DLD1 (cell line): ENCODE measurements around the gene TSSK6.

Experiments
- in situ Hi-C: cut with HindIII; loops from 2 replicates; pipeline ENCODE4 v1.10.0; 2017; ENCODE audit warnings: low sequenced_read_pairs

Gene TSSK6

DNA sequence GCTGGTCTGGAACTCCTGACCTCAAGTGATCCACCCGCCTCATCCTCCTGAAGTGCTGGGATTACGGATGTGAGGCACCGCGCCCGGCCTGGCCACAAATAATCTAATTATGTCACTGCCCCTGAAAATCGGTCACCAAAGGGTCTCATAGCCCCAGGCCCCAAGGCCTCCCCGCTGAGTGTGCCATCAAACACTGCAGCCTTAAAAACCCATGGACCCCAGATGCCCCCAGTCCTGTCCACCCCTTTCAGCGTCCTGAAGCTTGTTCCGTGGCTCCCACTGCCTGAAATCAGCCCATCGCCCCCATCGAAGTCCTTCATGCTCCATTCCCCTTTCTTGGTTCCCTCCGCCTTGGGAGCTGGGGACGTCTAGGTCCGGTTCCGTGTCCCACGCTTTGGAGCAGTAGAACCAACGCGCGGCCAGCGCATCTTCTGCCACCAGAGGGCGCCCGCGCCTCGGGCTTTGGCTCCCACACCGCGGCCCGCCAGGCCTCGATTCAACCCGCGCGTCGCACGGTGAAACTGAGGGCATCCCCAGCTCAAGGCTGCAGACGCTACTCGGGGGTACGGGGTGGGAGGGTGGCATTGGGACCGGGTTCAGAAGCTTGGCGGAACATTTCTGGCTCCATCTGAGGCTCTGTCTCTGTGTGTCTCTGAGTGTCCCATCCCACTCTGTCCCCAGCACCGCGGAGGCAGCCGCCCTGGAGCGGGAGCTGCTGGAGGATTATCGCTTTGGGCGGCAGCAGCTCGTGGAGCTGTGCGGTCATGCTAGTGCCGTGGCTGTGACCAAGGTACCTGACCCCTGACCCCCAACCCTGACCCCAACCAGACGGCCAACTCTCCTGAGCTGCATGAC is 16.8 kb upstream of the TSSK6 start:
- in situ Hi-C loops, result no loop called here

DNA sequence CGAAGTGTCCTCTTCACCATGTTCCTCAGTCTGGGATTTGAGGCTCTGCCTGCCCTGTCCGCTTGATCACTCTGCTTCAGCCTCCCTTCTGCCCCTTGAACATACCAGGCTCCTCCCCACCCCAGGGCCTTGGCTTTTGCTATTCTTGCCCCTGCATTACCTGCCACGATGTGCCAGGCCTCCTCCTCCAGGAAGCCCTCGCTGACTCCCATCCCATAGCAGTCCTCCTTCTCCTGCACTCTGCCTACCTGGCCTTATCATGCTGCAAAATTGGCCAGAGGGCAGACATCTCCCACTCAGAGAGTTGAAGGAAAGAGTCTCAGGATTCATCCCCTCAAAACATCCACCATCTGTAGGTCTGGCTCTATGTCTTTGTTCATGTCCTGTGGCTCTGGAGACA is 15.5 kb upstream of the TSSK6 start:
- in situ Hi-C loops, result no loop called here

DNA sequence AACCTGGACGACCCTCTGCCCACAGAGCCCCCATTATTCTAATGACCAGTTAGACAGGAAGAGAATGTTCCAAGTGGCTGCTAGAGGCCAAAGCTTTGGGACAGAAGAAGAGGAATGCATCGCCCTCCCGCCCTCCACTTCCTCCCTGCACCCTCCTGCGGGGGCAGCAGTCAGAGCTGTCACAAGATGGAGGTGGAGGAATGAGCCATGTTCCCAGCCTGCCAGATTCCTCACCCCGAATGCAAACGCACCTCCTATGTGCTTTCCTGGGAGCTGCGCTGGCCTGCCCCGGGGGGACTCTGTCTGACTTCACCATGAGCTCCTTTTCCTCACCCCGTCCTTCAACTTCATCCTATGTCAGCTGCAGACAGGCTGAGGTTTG is 15.1 kb upstream of the TSSK6 start:
- in situ Hi-C loops, result no loop called here

DNA sequence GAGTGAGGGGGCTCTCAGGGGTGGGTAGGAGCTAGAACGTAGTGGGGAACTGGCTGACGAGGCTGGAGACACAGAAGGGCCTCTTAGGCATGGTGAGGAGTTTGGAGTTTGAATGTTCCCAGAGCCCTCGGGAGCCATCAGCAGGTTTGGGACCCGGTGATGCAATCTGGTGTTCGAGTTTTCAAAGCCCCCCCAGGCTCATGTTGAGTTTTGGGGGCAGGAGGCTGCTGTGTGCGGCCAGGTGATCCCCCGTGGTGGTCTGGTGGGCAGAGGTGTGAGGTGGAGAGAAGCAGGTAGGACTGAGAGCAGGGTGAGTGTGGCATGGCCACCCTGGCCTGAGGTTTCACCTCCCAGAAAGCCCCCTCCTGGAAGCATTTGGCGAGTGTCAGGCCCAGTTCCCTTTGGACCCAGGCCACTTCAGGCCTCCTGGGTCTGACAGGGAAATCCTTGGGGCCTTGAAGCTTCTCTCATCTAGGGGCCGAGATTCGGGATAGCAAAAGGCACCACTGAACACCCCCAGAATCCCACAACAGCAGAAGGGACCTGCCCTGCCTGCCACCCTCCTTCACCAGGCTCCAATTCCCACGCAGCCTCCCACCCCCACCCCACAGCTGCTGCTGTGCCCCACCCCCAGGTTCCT is 14.6 kb upstream of the TSSK6 start:
- in situ Hi-C loops, result no loop called here

DNA sequence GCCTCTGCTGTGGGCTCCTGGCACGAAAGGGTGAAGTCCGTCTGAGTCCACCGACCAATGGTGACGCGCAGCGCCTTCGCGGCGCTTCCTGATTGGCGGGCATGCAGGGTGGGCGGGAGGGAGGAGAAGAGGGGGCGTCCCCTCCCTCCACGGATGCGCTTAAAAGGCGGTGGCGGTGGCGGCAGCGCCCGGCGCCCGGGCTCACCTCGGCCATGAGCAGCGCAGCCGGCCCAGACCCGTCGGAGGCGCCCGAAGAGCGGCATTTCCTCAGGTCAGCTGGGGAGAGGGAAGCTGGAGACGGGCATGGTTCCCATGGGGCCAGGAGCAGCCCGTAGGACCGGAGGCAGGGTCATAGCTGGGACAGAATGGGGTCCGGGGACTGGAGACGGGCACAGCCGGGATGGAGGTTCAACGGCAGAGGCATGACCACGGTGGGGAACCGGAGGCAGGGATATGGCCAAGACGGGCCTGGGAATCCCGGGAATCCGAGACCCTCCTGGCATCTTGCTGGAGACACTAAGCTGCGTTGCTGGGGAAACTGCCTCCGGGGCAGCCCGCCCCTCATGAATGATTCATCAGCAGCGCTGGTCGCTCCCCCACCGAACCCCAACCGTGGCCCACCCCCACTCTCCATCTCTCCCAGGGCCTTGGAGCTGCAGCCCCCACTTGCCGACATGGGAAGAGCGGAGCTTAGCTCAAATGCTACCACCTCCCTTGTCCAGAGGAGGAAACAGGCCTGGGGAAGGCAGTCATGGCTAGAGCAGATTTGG is 13.6 kb upstream of the TSSK6 start, which contains the start of gene YJEFN3:
Gene YJEFN3, plus strand, starts transcription at position 191 of the 770 bp plus-strand sequence. Its CDS starts 22 bp downstream, at position 213.
- in situ Hi-C loops, result no loop called here

DNA sequence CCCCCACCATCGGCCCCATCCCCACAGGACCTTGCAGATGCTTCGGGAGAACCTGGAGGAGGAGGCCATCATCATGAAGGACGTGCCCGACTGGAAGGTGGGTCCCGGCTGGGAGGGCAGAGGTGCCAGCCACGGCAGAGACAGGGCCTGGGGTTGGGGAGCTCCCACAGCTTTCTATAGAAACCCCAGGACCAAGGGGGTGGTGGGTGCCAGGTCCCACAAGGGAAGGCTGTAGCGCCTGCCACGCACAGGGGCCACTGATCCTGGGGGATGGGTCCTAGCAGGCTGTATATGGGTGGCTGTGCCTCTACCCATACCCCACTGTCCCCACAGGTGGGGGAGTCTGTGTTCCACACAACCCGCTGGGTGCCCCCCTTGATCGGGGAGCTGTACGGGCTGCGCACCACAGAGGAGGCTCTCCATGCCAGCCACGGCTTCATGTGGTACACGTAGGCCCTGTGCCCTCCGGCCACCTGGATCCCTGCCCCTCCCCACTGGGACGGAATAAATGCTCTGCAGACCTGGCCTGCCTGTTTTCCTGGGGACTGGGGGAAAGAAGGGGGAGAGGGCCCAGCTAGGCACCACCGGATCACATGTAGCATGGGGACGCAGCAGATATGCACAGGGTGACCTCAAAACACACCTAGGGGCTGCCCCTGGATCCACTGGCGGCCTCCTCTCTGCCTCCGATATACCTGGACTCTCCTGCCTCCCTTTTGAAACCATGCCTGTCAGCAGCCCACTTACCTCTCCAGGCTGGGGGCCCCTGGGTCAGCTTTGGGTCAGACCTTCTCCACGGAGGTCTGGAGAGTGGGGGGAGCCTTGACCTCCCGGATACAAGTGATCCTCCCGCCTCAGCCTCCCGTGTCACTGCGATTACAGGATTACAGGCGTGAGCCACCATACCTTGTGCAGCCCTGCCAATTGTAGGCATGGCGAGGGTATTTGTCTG is 12.6 kb upstream of the TSSK6 start:
- in situ Hi-C loops, result no loop called here

DNA sequence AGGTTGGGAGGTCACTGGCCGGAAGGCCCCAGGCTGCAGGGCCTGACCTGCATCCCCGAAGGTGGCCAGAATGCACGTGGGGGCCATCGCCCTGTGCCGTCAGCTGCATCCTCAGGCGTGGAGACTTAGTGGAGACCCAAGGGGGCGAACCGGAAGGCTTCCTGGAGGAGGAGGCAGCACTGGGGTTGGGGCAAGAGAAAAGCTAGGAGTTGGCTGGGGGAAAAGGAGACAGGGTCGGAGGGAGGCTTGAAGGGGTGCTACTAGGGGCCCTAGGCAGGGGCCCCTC is 12.0 kb upstream of the TSSK6 start:
- in situ Hi-C loops, result no loop called here

DNA sequence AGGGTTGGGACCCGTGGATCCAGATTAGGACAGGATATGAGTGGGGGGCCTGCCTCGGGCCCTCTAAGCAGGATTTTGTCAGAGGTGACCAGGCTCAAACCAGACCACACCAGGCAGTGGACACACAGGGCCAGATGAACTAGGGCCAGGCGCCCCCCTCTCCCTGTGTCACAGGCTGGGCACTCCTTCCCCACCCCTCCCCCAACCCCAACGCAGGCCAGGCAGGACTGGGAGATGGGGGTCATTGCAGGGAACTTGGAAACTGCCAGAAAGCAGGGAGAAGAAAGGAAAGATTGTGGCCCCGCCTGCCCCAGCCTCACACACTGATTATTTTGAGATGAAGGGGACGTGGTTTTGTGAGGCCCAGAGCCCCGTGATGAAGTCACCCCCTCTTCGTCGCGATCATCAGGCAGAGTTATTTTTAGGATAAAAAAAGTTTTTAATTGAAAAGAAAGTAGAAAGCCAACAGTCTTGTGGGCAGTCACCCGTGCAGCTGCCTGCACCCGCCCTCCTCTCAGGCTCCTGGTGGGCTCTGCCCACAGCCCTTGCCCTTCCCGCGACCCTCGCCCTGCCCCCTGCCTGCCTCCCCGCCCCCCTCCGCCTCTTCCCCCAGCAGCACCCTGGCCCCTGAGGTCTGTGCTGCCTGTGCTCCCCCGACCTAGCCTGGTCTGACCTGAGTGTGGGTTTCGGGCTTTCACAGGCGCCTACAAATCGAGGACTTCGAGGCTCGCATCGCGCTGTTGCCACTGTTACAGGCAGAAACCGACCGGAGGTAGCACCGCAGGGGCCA is 11.4 kb upstream of the TSSK6 start:
- in situ Hi-C loops, result no loop called here

DNA sequence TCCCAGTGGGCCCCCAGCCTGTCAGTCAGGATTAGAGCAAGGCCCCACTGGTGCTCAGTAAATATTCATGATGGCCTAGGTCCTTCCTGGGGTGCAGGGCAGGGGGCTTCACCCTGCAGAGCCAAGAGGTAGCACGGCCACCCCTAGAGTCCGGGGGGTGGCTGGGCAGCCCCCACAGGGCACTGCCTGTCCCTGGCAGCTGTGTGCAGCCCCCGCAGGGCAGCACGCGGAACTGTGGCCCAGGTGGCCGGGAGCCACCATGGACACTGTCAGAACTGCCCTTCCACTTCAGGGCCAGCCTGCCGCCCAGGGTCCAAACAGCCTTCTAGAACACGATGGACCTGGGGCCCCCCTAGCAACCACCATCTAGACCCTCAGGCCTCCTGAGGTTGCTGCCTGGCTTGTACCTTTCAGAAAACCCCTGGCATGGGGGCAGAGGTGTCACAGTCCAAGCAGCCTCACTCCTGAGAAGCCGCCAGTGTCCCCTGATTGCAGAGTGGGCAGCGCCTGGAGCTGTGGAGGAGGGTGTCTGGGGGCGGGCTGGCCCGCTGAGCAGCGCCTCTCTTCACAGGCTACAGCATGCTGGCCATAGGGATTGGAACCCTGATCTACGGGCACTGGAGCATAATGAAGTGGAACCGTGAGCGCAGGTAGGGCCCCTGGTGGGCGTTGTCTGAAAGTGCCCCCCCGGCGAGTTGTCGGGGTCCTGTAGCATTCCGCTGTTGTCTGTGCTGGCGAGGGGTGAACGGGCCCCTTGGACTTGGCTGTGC is 10.4 kb upstream of the TSSK6 start:
- in situ Hi-C loops, result no loop called here

DNA sequence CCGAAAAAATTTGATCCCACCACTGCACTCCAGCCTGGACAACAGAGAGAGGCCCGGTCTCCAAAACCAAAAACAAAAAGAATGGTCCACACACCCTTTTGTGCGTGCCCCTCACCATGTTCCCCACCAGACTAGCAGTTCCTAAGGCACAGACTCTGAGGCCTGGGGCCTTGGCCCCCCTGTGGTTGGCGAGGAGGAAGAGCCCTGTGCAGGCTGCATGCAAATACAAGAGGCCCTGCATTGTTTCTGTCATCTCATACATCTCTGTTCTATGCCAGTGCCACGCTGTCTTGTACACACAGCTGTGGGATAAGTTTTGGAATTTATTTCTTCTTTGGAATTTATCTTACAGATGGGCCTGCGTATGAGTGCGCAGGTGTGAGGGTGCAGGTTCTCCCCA is 8.7 kb upstream of the TSSK6 start:
- in situ Hi-C loops, result no loop called here

DNA sequence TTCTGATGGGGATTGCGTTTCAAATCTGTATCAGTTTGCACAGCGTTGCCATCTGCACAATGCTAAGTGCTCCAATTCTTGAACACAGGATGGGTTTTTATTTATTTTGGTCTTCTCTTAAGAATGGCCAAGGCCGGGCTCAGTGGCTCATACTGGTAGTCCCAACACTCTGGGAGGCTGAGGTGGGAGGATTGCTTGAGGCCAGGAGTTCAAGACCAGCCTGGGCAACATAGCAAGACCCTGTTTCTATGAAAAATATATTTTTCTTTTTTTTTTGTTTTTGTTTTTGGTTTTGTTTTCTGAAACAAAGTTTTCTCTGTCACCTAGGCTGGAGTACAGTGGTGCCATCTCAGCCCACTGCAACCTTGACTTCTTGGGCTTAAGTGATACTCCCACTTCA is 7.8 kb upstream of the TSSK6 start:
- in situ Hi-C loops, result no loop called here

DNA sequence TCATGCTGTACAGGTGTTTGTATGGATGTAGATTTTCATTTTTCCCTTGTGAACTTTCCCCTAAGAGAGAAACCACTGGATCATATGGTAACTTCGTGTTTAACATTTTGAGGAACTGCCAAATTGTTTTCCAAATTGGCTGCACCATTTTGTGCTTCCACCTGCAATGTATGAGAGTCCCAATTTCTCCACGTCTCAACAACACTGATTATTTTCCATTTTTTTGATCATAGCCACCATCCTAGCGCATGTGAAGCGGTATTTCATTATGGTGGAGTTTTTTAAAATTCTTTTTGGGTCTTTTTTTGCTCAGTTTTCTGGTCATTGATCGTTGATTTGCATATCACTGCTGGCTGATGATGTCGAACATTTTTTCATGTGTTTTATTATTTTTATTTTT is 5.6 kb upstream of the TSSK6 start:
- in situ Hi-C loops, result no loop called here

DNA sequence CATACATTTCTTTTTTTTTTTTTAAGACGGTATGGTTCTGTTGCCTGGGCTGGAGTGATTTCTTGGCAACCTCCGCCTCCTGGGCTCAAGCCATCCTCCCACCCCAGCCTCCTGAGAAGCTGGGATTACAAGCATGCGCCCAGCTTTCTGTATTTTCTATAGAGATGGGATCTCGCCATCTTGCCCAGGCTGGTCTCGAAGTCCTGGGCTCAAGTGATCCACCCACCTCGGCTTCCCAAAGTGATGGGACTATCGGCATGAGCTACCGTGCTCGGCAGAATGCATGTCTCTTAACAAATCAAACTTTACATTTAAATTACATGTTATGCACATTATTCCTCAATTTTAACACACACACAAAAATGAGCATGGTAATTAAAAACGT is 1.9 kb upstream of the TSSK6 start:
- in situ Hi-C loops, result no loop called here

DNA sequence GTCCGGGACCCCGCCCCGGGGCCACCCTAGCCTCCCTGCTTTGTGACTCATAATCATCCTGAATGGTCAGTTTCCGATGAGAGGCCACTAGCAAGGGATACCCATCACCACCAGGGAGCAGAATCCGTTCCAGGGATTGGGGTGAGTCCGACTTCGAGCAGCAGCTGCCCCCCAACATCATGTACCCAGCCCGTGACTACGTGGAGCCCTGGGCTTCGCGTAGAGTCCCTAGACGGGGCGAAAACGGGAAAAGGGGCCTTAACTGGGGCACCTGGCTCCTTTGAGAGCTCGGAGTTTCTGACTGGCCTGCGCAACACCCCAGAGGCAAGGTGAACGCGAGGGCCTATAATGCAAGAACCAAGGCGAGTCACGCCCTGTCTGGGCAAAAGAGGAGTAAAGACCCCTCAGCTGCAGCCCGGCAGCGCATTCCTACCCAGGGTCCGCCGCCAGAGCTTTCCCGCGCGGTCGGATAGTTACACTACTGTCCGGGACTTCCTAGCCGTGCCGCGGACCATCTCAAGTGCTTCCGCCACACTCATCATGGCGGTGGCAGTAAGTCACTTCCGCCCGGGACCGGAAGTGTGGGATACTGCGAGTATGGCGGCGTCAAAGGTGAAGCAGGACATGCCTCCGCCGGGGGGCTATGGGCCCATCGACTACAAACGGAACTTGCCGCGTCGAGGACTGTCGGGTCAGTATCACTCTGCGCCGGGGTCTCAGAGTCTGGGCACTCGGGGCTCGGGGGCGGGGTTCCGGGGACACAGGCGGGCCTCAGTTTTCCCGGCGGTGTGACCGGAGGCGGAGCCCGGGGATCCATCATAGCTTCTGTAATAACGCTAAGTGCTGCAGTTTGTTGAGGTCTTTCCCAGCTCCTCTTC is 533 bp upstream of the TSSK6 start, which contains the start of gene NDUFA13:
Gene NDUFA13, plus strand, starts transcription at position 584 of the 878 bp plus-strand sequence. Its CDS starts 14 bp downstream, at position 598.
- in situ Hi-C loops, result no loop called here

DNA sequence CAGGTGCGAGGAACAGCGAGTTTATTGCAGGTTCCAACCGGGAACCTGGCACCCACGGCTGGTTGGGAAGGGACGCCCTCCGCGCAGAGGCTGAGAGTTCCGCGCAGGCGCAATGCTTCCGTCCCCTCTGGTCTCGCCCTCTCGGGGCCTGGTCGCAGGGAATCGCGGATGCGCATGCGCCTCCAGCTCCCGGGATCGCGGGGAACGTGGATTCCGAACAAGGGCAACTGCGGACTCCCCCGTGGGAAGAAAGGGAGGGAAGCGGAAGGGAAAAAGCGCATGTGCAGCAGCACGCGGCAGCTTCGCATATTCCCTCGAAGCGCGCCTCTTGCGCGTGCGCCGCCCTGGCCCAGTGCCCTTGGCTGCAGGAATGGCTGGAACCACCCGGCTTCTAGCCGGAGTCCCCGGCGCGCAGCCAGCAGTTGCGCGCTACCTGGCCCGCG is 1.1 kb downstream of the TSSK6 start:
- in situ Hi-C loops, result no loop called here

DNA sequence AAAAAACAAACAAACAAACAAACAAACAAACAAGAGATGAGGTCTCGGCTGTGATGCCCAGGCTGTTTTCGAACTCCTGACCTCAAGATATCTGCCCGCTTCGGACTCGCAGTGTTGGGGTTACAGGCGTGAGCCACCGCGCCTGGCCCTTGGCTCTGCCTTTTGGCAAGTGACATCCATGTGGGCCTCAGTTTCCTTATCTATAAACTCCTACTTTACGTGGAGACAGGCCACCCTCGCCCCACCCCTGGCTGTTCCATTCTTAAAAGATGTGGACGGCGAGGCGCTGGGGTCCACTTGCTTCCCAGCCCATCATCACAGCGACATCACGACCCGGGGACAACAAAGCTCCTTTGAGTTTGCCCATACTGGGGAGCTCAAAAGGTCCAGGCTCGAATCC is 1.7 kb downstream of the TSSK6 start:
- in situ Hi-C loops, result no loop called here

DNA sequence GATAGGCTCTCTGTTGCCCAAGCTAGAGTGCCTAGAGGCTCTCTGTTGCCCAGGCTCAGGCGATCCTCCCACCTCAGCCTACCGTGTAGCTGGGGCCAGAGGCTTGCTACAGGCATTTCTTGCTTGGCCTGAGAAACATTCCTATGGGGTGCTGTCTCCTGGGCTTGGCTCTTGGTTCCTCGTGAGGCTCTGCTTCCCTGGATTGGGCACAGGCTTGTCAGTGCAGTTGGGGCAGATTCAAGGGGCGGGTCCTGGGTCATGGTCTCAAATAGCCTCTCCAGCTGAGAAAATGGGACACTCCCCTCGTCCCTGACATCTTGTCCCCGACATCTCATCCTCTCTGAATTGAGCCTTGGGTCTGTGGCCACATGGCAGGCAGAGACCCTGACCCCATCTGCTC is 4.9 kb downstream of the TSSK6 start:
- in situ Hi-C loops, result no loop called here

DNA sequence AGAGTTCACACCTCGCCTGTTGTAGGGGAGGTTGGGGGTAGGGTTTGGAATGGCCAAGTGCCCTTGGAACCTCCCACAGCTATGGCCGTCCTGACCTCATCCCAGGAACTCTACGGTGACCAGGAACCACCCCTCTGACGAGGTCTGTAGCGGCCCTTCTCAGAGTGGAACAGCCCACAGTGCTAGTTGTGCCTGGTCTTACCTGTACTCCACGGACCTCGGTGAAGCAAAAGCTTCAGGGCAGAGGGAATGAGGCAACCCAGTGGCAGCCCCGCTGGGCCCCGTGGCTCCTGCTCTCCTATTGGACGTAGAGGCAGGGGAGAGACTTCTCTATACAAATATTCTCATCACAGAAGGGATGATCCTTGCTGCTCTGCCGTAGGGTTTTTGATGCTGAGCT is 7.1 kb downstream of the TSSK6 start:
- in situ Hi-C loops, result no loop called here
